Keratinocyte (primary cell): Measurements from ENCODE around the gene TXNDC17.

ENCODE experiments used
- CTCF ChIP-seq, 3 experiments: IDR thresholded peaks in 1 of 3; conservative IDR thresholded peaks in 1 of 3; optimal IDR thresholded peaks in 1 of 3; 2 replicates in 2 of 3; 3 replicates in 1 of 3; pipeline versions ENCODE3 to v1.5.1; 2011; ENCODE audit warnings: low read length in 3 of 3, mild to moderate bottlenecking in 3 of 3, moderate library complexity in 2 of 3, control low read depth in 1 of 3, inconsistent platforms in 1 of 3; ENCODE audit not compliant: insufficient read depth in 2 of 3; ENCODE audit errors: extremely low read depth in 1 of 3
- EZH2 ChIP-seq: IDR thresholded peaks from one replicate; pipeline ENCODE4 v1.6.1; 2012; ENCODE audit warnings: inconsistent platforms, mild to moderate bottlenecking, low read length, moderate library complexity

GRCh38 chr17:6671431-6671830 lies 30.6 kb downstream of the TXNDC17 start:
- no peak for TF ChIP-seq CTCF (optimal IDR thresholded peaks at IDR 0.05 in 1 of 3, IDR thresholded peaks at IDR 0.05 in 1 of 3, conservative IDR thresholded peaks at IDR 0.05 in 1 of 3; ENCODE audit: extremely low read depth in 1 of 3, insufficient read depth in 2 of 3, low read length in 3 of 3)
- no peak for TF ChIP-seq EZH2
